Ascending aorta (tissue), 2 donors: ENCODE measurements around the gene TMEM255B. TPM values are rescaled to one million over a fixed set of nuclear protein-coding genes. Genes with fewer than 3 reads are reported as not detected.

Source experiments
- DNase-seq, 2 donors: peaks; one replicate each; pipeline ENCODE4 v3.0.0-alpha.2; 2019; ENCODE audit warnings: low spot score in 2 of 2
- H3K27ac ChIP-seq, 2 donors: fragments of 200-600 bp; sonication (generic); one replicate each; pipeline ENCODE4 v1.5.1; 2016 to 2017; ENCODE audit warnings: mild to moderate bottlenecking in 1 of 2
- H3K27me3 ChIP-seq: fragments of 200-600 bp; sonication (generic); one replicate; pipeline ENCODE4 v1.5.1; 2017
- H3K36me3 ChIP-seq, 2 donors: fragments of 200-600 bp; sonication (generic); one replicate each; pipeline ENCODE4 v1.5.1; 2016
- H3K4me1 ChIP-seq, 2 donors: fragments of 200-600 bp; sonication (generic); one replicate each; pipeline ENCODE4 v1.5.1; 2016 to 2017; ENCODE audit warnings: mild to moderate bottlenecking in 1 of 2
- H3K4me3 ChIP-seq, 2 donors: fragments of 200-600 bp; sonication (generic); one replicate each; pipeline ENCODE4 v1.5.1; 2016 to 2017; ENCODE audit warnings: mild to moderate bottlenecking in 1 of 2
- H3K9me3 ChIP-seq, 2 donors: fragments of 200-600 bp; sonication (generic); one replicate each; pipeline ENCODE4 v1.5.1; 2016
- intact Hi-C: fragments of 100-400 bp; cut with DNase I; formaldehyde crosslinking; loops from one replicate; pipeline ENCODE4 v1.15.1; 2023
- total RNA-seq: library from RNA; depleted of rRNA; stranded (reverse); fragments of >200 nt; gene quantifications from one replicate; pipeline ENCODE4 v1.1.0, GENCODE V29; 2016
- TF ChIP-seq, protein P1 (sequence below), 3 experiments: fragments of 200-600 bp in 2 of 3; fragments of 450-650 bp in 1 of 3; sonication (generic) in 2 of 3; IDR thresholded peaks; one replicate each; pipeline ENCODE4 v1.5.1; 2016 to 2019; ENCODE audit warnings: antibody characterized with exemption in 3 of 3, mild to moderate bottlenecking in 1 of 3, moderate library complexity in 1 of 3

The TMEM255B gene
- total RNA-seq, 1 donor from 2014 or later = 4.7 TPM

DNA sequence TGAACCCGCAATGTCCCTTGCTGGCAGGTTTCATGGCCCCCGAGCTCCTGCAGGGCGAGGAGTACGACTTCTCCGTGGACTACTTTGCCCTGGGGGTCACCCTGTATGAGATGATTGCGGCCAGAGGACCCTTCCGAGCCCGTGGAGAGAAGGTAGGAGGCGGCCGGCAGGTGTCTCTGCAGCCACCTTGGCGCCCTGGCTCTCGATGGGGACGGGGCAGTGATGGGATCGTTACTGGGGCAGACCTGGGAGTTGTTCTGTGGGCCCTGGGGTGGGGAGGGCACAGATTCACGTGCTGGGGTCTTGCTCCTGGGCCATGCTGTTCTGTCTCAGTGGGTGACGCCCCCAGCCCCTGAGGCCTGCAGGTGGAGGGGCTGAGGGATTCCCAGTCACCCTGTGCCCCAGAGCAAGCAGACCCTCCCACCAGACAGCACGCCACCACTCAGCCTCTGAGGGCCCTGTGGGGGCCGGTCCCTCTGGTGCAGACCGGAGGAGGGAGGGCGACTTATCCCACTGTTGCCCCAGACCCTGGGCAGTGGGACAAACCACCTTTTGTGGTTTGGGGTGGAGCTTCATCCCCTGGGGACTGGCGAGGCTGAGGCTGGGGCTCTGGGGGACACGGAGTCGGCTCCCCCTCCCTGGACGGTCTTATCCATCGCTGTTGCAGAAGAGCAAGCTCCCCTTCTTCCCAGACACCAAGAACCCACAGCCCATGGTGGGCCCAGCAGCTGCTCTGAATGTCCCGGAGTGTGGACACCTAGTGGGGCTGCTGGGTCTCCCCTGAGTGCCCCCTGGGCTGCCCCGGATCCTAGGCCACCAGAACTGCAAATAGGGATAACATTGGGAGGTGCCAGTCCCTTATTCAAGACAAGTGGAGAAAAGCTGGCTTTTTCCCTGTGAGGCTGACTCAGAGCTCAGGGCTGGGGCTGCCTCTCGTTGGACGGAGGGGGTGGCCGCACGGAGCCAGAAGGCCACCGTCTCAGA is 27.5 kb upstream of the TMEM255B start:
- Histone ChIP-seq H3K27me3 (peaks cover 7% of the 10 kb centered on the region), H3K27ac (no peak overlapping the region), H3K9me3 (no peaks in the 10 kb centered on the region), H3K4me3 (no peak overlapping the region), H3K36me3 (no peaks in the 10 kb centered on the region), H3K4me1 (no peaks in the 10 kb centered on the region)
- TF ChIP-seq, protein P1, sequence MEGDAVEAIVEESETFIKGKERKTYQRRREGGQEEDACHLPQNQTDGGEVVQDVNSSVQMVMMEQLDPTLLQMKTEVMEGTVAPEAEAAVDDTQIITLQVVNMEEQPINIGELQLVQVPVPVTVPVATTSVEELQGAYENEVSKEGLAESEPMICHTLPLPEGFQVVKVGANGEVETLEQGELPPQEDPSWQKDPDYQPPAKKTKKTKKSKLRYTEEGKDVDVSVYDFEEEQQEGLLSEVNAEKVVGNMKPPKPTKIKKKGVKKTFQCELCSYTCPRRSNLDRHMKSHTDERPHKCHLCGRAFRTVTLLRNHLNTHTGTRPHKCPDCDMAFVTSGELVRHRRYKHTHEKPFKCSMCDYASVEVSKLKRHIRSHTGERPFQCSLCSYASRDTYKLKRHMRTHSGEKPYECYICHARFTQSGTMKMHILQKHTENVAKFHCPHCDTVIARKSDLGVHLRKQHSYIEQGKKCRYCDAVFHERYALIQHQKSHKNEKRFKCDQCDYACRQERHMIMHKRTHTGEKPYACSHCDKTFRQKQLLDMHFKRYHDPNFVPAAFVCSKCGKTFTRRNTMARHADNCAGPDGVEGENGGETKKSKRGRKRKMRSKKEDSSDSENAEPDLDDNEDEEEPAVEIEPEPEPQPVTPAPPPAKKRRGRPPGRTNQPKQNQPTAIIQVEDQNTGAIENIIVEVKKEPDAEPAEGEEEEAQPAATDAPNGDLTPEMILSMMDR (IDR thresholded peaks at IDR 0.05) = no peak
- intact Hi-C loops = no loop called here
- no peak for DNase-seq

DNA sequence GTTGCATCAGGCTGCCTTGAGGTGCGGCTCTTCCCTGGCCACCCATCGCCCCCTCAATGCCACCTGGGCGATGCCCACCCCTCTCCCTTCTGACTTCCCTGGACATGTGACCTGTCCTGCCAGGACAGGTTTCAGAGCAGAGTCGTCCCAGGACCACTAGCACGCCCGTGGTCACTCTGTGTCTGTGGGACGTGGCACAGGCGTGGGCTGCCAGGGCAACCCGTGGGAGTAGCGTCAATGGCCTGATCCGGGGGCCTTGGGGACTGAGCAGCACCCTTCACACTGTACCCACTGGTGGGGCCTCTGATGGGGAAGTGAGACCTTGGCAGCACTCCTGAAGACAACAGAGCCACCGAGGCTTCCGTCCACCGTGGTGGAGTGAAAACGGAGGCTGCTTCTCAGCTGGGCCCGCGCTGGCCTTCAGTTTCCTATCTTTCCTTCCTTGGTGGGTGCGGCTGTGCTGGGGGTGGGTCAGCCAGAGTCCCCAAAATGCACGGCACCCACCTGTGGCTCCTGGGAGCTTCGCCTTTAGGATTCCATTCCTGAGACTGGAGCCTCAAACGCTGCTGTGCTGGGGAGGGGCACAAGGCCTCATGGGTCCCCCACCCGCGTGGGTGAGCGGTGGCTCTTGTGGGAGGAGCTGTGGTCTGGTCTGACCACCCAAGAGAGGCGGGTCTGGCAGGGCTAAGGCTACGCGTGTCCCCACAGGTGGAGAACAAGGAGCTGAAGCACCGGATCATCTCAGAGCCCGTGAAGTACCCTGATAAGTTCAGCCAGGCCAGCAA is 26.7 kb upstream of the TMEM255B start:
- intact Hi-C loops = no loop called here
- H3K4me3 ChIP-seq = no peak overlapping the region
- H3K27me3 ChIP-seq = peaks cover 7% of the 10 kb centered on the region
- TF ChIP-seq, protein P1 (IDR thresholded peaks at IDR 0.05) = no peak
- no peaks in the 10 kb centered on the region for H3K4me1 ChIP-seq
- no peaks in the 10 kb centered on the region for H3K9me3 ChIP-seq
- no peak for DNase-seq
- H3K36me3 ChIP-seq = no peaks in the 10 kb centered on the region
- no peak overlapping the region for H3K27ac ChIP-seq

DNA sequence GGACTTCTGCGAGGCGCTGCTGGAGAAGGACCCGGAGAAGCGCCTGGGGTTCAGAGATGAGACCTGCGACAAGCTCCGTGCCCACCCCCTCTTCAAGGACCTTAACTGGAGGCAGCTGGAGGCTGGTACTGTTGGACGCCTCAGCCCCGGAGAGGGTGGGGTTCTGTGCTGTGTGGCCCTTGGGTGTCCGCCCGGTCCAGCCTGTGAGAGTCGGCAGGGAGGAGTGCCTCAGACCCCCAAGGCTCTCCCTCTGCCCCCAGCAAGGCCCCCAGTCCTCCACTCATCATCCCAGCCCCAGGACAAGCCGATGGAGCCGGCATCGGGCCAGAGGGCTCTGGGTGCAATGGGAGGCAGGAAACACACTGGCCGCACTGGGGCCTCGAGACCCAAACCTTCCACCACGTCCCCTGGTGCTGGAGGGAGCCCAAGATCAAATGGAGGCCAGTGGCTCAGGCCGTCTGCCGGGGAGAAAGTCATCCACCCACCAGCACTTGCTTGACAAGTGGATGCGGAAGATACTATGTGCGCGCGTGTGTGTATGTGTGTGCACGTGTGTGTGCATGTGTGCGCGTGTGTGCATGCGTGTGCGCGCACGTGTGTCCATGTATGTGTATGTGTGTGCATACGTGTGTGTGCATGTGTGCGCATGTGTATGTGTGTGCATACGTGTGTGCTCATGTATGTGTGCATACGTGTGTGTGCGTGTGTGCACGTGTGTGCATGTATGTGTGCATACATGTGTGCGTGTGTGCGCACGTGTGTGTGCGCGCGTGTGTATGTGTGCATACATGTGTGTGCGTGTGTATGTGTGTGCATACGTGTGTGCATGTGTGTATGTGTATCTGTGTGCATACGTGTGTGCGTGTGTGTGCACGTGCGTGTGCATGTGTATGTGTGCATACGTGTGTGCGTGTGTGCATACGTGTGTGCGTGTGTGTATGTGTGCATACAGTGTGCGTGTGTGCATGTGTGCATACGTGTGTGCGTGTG is 25.8 kb upstream of the TMEM255B start:
- Histone ChIP-seq H3K9me3 (no peaks in the 10 kb centered on the region), H3K27ac (no peak overlapping the region), H3K36me3 (no peaks in the 10 kb centered on the region), H3K4me3 (no peak overlapping the region), H3K27me3 (peaks cover 7% of the 10 kb centered on the region), H3K4me1 (no peaks in the 10 kb centered on the region)
- DNase-seq = no peak
- TF ChIP-seq, protein P1 (IDR thresholded peaks at IDR 0.05) = no peak
- intact Hi-C loops = no loop called here

DNA sequence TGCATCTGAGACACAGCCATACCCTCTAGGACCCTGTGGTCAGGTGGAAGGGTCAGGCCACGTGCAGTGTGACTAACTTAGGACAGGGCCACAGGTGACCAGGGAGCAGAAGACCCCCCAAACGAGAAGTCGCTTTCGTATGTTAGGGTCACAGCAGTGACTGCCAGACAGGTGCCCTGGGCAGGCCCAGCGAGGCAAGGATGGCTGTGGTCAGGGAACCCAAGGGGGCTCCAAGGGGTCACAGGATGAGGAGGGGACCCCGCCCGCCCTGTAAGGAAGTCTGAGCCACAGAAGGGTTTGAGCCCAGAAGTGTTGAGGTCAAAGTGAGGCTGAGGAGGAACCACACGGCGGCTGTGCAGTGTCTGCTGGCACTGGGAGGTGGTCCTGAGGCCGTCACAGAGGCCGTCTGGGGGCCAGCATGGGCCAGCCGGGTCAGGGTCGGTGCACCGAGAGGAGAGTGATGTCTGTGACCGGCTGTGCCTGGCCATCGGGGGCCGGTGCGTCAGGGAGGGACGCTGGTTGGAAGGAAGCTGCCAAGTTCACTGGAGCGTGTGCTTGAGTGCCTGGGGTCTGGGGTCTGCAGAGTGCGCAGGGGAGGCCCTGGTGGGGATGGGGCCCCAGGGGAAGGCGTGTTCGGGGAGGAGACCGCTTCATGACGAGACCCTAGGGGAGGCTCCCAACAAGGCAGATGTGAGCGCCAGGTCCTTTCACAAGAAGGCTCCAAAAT is 24.8 kb upstream of the TMEM255B start:
- H3K9me3 ChIP-seq = no peaks in the 10 kb centered on the region
- DNase-seq = no peak
- intact Hi-C loops = no loop called here

More for the DNA sequence above, 24.8 kb upstream of the TMEM255B start:
- TF ChIP-seq, protein P1 (IDR thresholded peaks at IDR 0.05) = no peak
- Histone ChIP-seq H3K4me1 (no peaks in the 10 kb centered on the region), H3K27me3 (peaks cover 6% of the 10 kb centered on the region), H3K36me3 (no peaks in the 10 kb centered on the region), H3K4me3 (no peak overlapping the region), H3K27ac (no peak overlapping the region)
